ENCODE results near the gene OBP2A.

DNA sequence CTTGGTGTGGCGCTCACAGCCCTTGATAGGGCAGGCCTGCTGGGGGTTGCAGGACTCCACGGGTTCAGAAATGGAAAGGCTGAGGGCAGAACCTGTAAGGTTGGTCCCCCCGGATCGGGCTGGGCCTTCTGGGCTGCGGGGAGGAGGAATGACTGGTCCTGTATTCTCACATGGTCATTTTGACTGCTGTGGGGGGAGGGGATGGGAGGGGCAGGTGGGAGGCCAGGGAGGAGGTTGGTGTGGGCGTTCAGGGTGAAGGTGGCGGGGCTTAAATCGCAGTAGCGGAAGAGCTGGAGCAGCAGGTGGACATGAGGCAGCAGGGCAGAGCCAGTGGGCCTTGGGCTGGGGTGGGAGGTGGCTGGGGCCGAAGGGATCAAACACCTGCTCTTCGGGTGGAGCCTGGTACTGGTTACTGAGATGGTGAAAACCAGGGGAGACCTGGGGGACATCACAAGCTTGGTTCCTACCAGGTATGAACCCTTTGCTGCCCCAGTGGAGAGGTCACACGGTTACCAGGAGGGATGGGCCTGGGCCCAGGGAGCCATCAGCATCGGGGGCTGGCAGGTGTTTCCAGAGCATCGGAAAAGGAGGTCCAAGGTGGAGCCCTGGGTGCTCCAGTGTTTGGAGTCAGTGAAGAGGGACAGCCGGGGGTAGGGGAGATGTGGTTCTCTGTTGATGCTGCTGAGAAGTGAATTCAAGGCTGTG is 43.6 kb upstream of the OBP2A start:
- TF ChIP-seq, protein P1, sequence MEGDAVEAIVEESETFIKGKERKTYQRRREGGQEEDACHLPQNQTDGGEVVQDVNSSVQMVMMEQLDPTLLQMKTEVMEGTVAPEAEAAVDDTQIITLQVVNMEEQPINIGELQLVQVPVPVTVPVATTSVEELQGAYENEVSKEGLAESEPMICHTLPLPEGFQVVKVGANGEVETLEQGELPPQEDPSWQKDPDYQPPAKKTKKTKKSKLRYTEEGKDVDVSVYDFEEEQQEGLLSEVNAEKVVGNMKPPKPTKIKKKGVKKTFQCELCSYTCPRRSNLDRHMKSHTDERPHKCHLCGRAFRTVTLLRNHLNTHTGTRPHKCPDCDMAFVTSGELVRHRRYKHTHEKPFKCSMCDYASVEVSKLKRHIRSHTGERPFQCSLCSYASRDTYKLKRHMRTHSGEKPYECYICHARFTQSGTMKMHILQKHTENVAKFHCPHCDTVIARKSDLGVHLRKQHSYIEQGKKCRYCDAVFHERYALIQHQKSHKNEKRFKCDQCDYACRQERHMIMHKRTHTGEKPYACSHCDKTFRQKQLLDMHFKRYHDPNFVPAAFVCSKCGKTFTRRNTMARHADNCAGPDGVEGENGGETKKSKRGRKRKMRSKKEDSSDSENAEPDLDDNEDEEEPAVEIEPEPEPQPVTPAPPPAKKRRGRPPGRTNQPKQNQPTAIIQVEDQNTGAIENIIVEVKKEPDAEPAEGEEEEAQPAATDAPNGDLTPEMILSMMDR (IDR thresholded peaks at IDR 0.05), result no peak
- no peak for TF ChIP-seq EZH2 (IDR thresholded peaks at IDR 0.05; ENCODE audit: borderline replicate concordance, insufficient read depth, low read depth, low read length, poor library complexity, severe bottlenecking)
